SK-N-DZ (cell line): ENCODE measurements around the gene R3HDM4.
"Not testable (repeated sequence)": the region's sequence is repeated elsewhere in the genome, so short reads cannot be mapped to it uniquely, and the experiment has no call there.

Experiments
- DNase-seq: peaks from one replicate; pipeline ENCODE4 v3.0.0-alpha.2; 2015; ENCODE audit warnings: low spot score

The R3HDM4 gene

DNA sequence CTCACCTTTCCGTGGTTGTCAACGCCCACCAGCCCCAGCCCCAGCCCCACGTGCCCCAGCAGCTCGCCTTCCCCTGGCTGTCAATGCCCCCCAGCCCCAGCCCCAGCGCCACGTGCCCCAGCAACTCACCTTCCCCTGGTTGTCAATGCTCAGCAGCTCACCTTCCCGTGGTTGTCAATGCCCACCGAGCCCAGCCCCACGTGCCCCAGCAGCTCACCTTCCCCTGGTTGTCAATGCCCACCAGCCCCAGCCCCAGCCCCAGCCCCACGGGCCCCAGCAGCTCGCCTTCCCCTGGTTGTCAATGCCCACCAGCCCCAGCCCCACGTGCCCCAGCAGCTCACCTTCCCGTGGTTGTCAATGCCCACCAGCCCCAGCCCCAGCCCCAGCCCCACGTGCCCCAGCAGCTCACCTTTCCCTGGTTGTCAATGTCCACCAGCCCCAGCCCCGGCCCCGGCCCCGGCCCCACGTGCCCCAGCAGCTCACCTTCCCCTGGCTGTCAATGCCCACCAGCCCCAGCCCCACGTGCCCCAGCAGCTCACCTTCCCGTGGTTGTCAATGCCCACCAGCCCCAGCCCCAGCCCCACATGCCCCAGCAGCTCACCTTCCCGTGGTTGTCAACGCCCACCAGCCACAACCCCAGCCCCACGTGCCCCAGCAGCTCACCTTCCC, 34.9 kb downstream of the R3HDM4 start:
- DNase-seq = not testable (repeated sequence)

DNA sequence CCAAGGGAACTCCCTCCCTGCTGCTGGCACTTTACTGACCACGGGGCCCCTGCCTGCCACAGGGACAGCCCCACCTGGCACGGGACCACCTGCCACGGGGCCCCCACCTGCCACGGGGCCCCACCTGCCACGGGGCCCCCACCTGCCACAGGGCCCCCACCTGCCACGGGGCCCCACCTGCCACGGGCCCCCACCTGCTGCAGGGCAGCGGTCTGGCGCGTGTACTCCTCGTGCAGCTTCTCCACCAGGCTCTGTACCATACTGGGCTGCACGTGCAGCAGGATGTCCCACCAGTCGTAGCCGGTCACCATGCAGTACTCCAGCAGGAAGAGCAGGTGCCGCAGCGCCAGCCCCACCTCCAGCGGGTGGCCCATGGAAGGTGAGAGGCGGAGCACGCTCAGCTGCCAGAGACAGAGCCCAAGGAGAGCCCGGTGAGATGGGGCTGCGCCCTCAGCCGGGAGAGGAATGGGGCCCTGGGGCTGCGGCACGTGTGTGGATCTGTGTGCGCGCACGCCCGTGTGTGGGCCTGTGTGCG, 36.2 kb downstream of the R3HDM4 start:
- DNase-seq = no peak

- DNase-seq = no peak
Measured at GRCh38 chr19:876089-876488, 36.9 kb downstream of the R3HDM4 start.

DNA sequence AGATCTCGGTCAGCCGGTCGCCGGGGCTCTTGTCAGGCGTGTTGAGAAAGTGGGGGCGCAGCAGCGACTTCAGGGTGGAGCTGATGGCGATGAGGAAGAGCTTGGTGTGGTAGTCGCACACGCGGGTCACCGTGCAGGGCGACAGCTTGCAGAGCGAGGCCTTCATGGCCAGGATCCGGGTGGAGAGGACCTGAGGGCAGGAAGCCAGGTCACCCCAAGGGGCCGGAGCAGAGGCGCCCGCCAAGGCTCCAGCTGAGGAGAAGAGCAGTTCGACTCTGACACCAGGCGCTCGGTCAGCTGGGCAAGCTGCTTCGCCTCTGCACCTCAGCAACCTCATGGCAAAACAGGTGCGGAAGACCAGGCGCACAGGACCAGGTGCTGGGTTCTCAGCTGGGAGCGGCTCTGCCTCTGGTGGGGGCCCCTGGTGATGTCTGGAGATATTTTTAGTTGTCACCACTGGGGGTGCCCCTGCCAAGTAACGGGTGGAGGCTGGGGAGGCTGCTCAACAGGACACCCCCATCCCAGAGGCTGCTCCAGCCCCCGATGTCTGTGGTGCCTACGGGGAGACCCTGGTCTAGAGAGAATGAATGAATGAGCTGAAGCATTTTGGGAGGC, 37.6 kb downstream of the R3HDM4 start:
- no peak for DNase-seq

DNA sequence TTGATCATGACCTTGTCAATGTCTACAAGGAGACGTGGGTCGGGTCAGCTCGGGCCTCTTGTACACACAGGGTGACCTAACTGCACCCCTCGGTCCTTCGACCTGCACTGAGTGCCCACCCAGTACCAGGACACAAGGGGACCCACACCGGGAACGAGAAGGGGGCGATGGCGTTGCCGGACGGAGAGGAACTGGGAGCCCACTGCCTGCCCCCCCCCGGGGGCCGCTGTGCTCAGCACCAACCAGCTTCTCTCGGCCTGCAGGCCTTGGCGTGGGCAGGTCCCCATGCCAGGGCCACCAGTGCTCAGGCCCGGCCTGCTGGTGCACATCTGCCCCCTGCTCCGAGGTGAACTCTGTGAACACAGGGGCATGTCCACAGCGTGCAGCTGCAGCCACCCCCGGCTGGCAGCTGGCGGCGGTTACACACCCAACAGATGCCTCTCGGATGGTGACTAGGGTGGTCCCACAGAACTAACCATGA, 39.4 kb downstream of the R3HDM4 start:
- no peak for DNase-seq

GRCh38 chr19:873084-873483, 39.9 kb downstream of the R3HDM4 start:
- DNase-seq = no peak

DNA sequence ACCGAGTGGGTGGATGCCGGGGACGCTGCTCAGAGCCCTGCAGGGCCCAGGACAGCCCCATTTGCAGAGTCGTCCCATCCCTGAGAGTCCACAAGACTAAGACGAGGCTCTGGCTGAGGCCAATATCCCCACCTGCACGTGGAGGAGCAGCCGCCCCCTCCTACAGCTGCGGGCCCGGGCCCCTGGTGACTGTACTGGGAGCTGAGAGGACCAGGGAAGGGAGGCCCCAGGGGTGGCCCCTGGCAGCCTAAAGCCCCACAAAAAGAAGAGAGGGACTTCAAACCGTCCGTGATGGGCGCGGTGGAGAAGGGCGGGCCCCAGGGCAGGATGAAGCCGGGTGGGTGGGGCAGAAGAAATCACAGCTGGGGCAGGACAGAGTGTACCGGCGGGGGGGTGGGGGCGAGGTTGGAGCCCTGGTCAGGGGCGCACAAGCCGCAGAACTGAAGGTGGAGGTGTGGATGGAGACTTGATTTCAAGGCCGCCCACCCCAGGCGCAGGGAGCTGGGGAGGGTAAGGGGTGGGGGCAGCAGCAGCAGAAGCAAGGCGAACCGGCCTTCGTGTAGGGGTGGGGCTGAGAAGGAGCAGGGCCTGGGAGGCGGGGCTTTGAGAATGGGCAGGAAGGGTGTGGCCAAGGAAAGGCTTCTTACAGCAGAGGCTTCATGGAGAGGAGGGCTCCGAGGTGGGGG, 40.6 kb downstream of the R3HDM4 start:
- peak; percentile 62 for DNase-seq

- no peak for DNase-seq
Measured at GRCh38 chr19:871446-872265, 41.4 kb downstream of the R3HDM4 start.

GRCh38 chr19:870963-871401, 42.0 kb downstream of the R3HDM4 start:
- no peak for DNase-seq

DNA sequence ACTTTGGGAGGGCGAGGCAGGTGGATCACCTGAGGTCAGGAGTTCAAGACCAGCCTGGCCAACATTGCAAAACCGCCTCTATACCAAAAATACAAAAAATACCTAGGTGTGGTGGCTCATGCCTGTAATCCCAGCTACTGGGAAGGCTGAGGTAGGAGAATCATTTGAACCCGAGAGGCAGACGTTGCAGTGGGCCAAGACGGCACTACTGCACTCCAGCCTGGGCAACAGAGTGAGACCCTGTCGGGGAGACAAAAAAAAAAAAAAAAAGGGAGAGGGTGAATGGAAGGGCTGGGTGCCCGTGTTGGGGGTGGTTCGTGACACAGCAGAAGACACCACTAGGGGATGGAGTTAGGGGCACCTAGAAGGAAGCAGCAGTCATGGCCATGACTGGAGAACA, 42.7 kb downstream of the R3HDM4 start:
- no peak for DNase-seq

- DNase-seq = no peak
Measured at GRCh38 chr19:869245-870177, 43.5 kb downstream of the R3HDM4 start.

- no peak for DNase-seq
Measured at GRCh38 chr19:868458-869244, 44.4 kb downstream of the R3HDM4 start.

DNA sequence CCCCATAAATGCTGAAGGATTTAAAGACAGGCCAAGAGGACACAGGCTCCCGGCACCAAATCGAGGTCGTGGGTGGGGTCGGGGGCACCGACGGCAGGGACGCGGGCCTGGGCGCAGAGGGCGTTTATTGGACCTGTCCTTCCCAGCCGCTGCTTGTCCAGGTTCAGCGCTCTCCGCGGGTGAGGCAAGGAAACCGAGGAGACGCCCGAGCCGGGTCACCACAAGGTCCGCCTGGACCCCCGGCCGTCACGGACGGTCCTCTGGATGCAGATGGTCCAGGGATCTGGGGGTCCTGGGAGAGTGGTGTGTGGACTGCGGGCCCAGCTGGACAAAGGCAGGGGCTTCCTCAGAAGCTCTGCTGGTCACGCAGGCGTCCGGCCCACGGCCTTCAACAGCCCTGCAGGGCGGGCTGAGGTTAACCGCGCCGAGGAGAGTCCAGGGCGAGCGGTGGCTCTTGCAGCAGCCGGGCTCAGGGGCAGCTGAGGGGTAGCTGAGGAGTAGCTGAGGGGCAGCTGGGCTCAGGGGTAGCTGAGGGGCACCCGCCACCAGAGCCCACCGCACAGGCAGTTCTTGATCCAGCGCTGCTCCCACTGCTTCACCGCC, 45.1 kb downstream of the R3HDM4 start:
- DNase-seq = no peak

GRCh38 chr19:867301-867793, 45.7 kb downstream of the R3HDM4 start:
- no peak for DNase-seq

- no peak for DNase-seq
Measured at GRCh38 chr19:866769-867300, 46.2 kb downstream of the R3HDM4 start.

DNA sequence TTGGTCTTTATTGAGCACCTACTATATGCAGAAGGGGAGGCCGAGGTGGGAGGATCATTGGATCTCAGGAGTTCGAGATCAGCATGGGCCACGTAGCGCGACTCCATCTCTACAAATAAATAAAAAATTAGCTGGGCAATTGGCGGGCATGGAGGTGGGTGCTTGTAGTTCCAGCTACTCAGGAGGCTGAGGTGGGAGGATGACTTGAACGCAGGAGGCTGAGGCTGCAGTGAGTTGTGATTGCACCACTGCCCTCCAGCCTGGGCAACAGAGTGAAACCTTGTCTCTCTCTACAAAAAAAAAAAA, 49.8 kb downstream of the R3HDM4 start:
- no peak for DNase-seq

GRCh38 chr19:862581-863314, 50.3 kb downstream of the R3HDM4 start:
- DNase-seq = peak; percentile 54
